Fibroblast of lung (primary cell): ENCODE results near the gene TSPAN9.

Experiments
- EZH2 ChIP-seq: IDR thresholded peaks from 2 replicates; pipeline ENCODE4 v1.5.1; 2012; ENCODE audit warnings: low read length, control low read depth, mild to moderate bottlenecking; ENCODE audit errors: missing control alignments
- TF ChIP-seq, protein P1 (sequence below), 2 donors: IDR thresholded peaks in 1 of 2; conservative IDR thresholded peaks in 1 of 2; 1 replicate in 1 of 2; 2 replicates in 1 of 2; pipeline ENCODE4 v1.5.1; 2011 to 2012; ENCODE audit warnings: low read length in 2 of 2, control low read depth in 1 of 2, inconsistent platforms in 1 of 2, low read depth in 1 of 2, mild to moderate bottlenecking in 1 of 2

GRCh38 chr12:3229577-3229976, 152.4 kb downstream of the TSPAN9 start:
- TF ChIP-seq, protein P1, sequence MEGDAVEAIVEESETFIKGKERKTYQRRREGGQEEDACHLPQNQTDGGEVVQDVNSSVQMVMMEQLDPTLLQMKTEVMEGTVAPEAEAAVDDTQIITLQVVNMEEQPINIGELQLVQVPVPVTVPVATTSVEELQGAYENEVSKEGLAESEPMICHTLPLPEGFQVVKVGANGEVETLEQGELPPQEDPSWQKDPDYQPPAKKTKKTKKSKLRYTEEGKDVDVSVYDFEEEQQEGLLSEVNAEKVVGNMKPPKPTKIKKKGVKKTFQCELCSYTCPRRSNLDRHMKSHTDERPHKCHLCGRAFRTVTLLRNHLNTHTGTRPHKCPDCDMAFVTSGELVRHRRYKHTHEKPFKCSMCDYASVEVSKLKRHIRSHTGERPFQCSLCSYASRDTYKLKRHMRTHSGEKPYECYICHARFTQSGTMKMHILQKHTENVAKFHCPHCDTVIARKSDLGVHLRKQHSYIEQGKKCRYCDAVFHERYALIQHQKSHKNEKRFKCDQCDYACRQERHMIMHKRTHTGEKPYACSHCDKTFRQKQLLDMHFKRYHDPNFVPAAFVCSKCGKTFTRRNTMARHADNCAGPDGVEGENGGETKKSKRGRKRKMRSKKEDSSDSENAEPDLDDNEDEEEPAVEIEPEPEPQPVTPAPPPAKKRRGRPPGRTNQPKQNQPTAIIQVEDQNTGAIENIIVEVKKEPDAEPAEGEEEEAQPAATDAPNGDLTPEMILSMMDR (conservative IDR thresholded peaks at IDR 0.05 in 1 of 2, IDR thresholded peaks at IDR 0.05 in 1 of 2; ENCODE audit: low read depth in 1 of 2, low read length in 2 of 2): no peak
- no peak for TF ChIP-seq EZH2
